GM12878 (cell line): ENCODE data around the gene IL20RB.

Source experiments
- CREB1 ChIP-seq: IDR thresholded peaks from 2 replicates; pipeline ENCODE4 v1.6.1; 2012; ENCODE audit warnings: low read depth, mild to moderate bottlenecking, inconsistent platforms
- CTCF ChIP-seq, 3 experiments: IDR thresholded peaks in 2 of 3; conservative IDR thresholded peaks in 1 of 3; 2 replicates each; pipeline ENCODE4 v1.5.1; 2011; ENCODE audit warnings: low read depth in 3 of 3, low read length in 3 of 3, mild to moderate bottlenecking in 3 of 3, control low read depth in 2 of 3, moderate library complexity in 2 of 3, inconsistent platforms in 1 of 3, mixed read lengths in 1 of 3; ENCODE audit not compliant: control insufficient read depth in 2 of 3, insufficient read depth in 1 of 3; ENCODE audit errors: extremely low read depth in 1 of 3
- EZH2 ChIP-seq: IDR thresholded peaks from 2 replicates; pipeline ENCODE4 v1.6.1; 2012; ENCODE audit warnings: low read depth, mild to moderate bottlenecking, control low read depth, inconsistent platforms, low read length, borderline replicate concordance; ENCODE audit not compliant: control insufficient read depth
- HDAC2 ChIP-seq: fragments of 200-600 bp; sonication (generic); IDR thresholded peaks from 2 replicates; pipeline ENCODE4 v1.6.1; 2017
- JUNB ChIP-seq: IDR thresholded peaks from 2 replicates; pipeline ENCODE4 v1.6.1; 2016; ENCODE audit warnings: antibody characterized with exemption, mild to moderate bottlenecking
- REST ChIP-seq: IDR thresholded peaks from 2 replicates; pipeline ENCODE4 v1.6.1; 2012; ENCODE audit warnings: mild to moderate bottlenecking, low read depth, low read length
- SP1 ChIP-seq: IDR thresholded peaks from one replicate; pipeline ENCODE4 v1.6.1; 2011; ENCODE audit warnings: low read depth, low read length

GRCh38 chr3:136952292-136952691 is 5.5 kb upstream of the IL20RB start:
- no peak for TF ChIP-seq JUNB
- TF ChIP-seq CTCF (IDR thresholded peaks at IDR 0.05 in 2 of 3, conservative IDR thresholded peaks at IDR 0.05 in 1 of 3; ENCODE audit: control insufficient read depth in 2 of 3, extremely low read depth in 1 of 3, insufficient read depth in 1 of 3, low read depth in 3 of 3, low read length in 3 of 3), result no peak
- TF ChIP-seq HDAC2, result no peak
- TF ChIP-seq REST, result no peak
- TF ChIP-seq SP1, result no peak
- no peak for TF ChIP-seq EZH2
- TF ChIP-seq CREB1, result no peak
